Calu3 (cell line): ENCODE measurements around the gene PTPRE. TPM values are rescaled to one million over a fixed set of nuclear protein-coding genes. Genes with fewer than 3 reads are reported as not detected.

Source experiments
- BruUV-seq: library from RNA; stranded (reverse); fragments of 400-500 nt; replicated peaks from 2 replicates; lab custom pipeline; 2021; lab: Mats Ljungman, UMichigan
- CTCF ChIA-PET: fragments of 300-600 bp; sonication (Branson Sonifier 250); formaldehyde crosslinking; loops from one replicate; lab custom pipeline; 2022; ENCODE audit warnings: antibody characterized with exemption; lab: Charles Lee
- DNase-seq: peaks from one replicate; pipeline ENCODE4 v3.0.0; 2022
- H3K27ac Mint-ChIP-seq: one replicate; pipeline ENCODE4 v1.8.0; 2022; ENCODE audit warnings: mixed read lengths; ENCODE audit not compliant: unreplicated experiment
- H3K27me3 Mint-ChIP-seq: one replicate; pipeline ENCODE4 v1.8.0; 2022; ENCODE audit warnings: mixed read lengths; ENCODE audit not compliant: unreplicated experiment
- H3K36me3 Mint-ChIP-seq: one replicate; pipeline ENCODE4 v1.8.0; 2022; ENCODE audit warnings: mild to moderate bottlenecking, moderate library complexity, mixed read lengths; ENCODE audit not compliant: insufficient read depth, unreplicated experiment
- H3K4me1 Mint-ChIP-seq: one replicate; pipeline ENCODE4 v1.8.0; 2022; ENCODE audit warnings: mild to moderate bottlenecking, low read depth, mixed read lengths; ENCODE audit not compliant: unreplicated experiment
- H3K4me3 Mint-ChIP-seq: one replicate; pipeline ENCODE4 v1.8.0; 2022; ENCODE audit warnings: mild to moderate bottlenecking, low read depth, moderate library complexity, mixed read lengths; ENCODE audit not compliant: unreplicated experiment
- H3K9me3 Mint-ChIP-seq: one replicate; pipeline ENCODE4 v1.8.0; 2022; ENCODE audit warnings: low read depth, mixed read lengths; ENCODE audit not compliant: unreplicated experiment
- CTCF ChIP-seq: fragments of 200-600 bp; IDR thresholded peaks from one replicate; pipeline ENCODE4 v1.8.0; 2022; ENCODE audit warnings: antibody characterized with exemption; ENCODE audit not compliant: unreplicated experiment
- intact Hi-C: fragments of 100-400 bp; cut with micrococcal nuclease; formaldehyde crosslinking; loops from one replicate; pipeline ENCODE4 v1.10.0; 2022; ENCODE audit not compliant: unreplicated experiment
- total RNA-seq: library from RNA; stranded (reverse); gene quantifications from 2 replicates; pipeline ENCODE4 v1.2.3, GENCODE V29; 2022

Gene PTPRE
- total RNA-seq, 1 experiment from 2014 or later = 7.6 TPM

GRCh38 chr10:127892743-127893142 is 14.2 kb upstream of the PTPRE start, which contains the start of gene CLRN3:
Gene CLRN3 (minus strand): TSS chr10:127892941. CDS start chr10:127892784, 157 bp downstream.
- Mint-ChIP-seq H3K4me3 (no peak within 1 kb of the TSS), H3K27ac (no peak within 1 kb of the TSS), H3K9me3 (no peaks in the 10 kb centered on the region), H3K36me3 (no peaks in the 10 kb centered on the region), H3K4me1 (no peaks in the 10 kb centered on the region), H3K27me3 (no peaks in the 10 kb centered on the region)
- CTCF ChIA-PET = no interaction called here
- BruUV-seq = no TSS peak
- no peak for DNase-seq
- no peak for TF ChIP-seq CTCF
- intact Hi-C loops = no loop called here

- Mint-ChIP-seq H3K4me3 (no peak overlapping the region), H3K9me3 (no peaks in the 10 kb centered on the region), H3K36me3 (no peaks in the 10 kb centered on the region), H3K27me3 (no peaks in the 10 kb centered on the region), H3K4me1 (no peaks in the 10 kb centered on the region), H3K27ac (no peak overlapping the region)
- TF ChIP-seq CTCF = no peak
- CTCF ChIA-PET = no interaction called here
- DNase-seq = no peak
- BruUV-seq = no TSS peak
- intact Hi-C loops = no loop called here
These were observed 12.8 kb upstream of the PTPRE start for GRCh38 chr10:127894146-127894545.

GRCh38 chr10:127896590-127896989 is 10.3 kb upstream of the PTPRE start:
- CTCF ChIA-PET = no interaction called here
- no peak overlapping the region for H3K27ac Mint-ChIP-seq
- BruUV-seq = no TSS peak
- H3K27me3 Mint-ChIP-seq = no peaks in the 10 kb centered on the region
- DNase-seq = no peak
- H3K4me1 Mint-ChIP-seq = no peaks in the 10 kb centered on the region
- H3K9me3 Mint-ChIP-seq = no peaks in the 10 kb centered on the region
- H3K4me3 Mint-ChIP-seq = no peak overlapping the region
- TF ChIP-seq CTCF = no peak
- intact Hi-C loops = no loop called here
- no peaks in the 10 kb centered on the region for H3K36me3 Mint-ChIP-seq

- no peak for TF ChIP-seq CTCF
- BruUV-seq = no TSS peak
- Mint-ChIP-seq H3K27ac (no peak overlapping the region), H3K4me1 (no peaks in the 10 kb centered on the region), H3K27me3 (no peaks in the 10 kb centered on the region), H3K4me3 (no peak overlapping the region), H3K9me3 (no peaks in the 10 kb centered on the region), H3K36me3 (no peaks in the 10 kb centered on the region)
- CTCF ChIA-PET = no interaction called here
- DNase-seq = no peak
- intact Hi-C loops = no loop called here
These were observed 9.7 kb upstream of the PTPRE start for GRCh38 chr10:127897177-127897576.
